Lower lobe of right lung (tissue), 2 donors: ENCODE data around the gene SYT17. TPM values are rescaled to one million over a fixed set of nuclear protein-coding genes. Genes with fewer than 3 reads are reported as not detected.

Experiments
- ATAC-seq, 2 donors: fragments of 200-7000 bp; cut with Tn5 transposase; one replicate each; pipeline ENCODE4 v1.9.1; 2020 to 2022; ENCODE audit warnings: mild to moderate bottlenecking in 2 of 2, moderate library complexity in 2 of 2
- DNase-seq: peaks from one replicate; pipeline ENCODE4 v3.0.0-alpha.2; 2020
- H3K27ac ChIP-seq: fragments of 200-600 bp; one replicate; pipeline ENCODE4 v1.8.0; 2022
- H3K27me3 ChIP-seq: fragments of 200-600 bp; one replicate; pipeline ENCODE4 v1.8.0; 2022; ENCODE audit warnings: low read depth
- H3K36me3 ChIP-seq: fragments of 200-600 bp; one replicate; pipeline ENCODE4 v1.8.0; 2022; ENCODE audit warnings: mild to moderate bottlenecking
- H3K4me1 ChIP-seq: fragments of 200-600 bp; one replicate; pipeline ENCODE4 v1.8.0; 2022
- H3K4me3 ChIP-seq: fragments of 200-600 bp; one replicate; pipeline ENCODE4 v1.8.0; 2022; ENCODE audit warnings: mild to moderate bottlenecking
- H3K9me3 ChIP-seq: fragments of 200-600 bp; one replicate; pipeline ENCODE4 v1.8.0; 2022
- CTCF ChIP-seq: fragments of 200-600 bp; IDR thresholded peaks from one replicate; pipeline ENCODE4 v1.8.0; 2022; ENCODE audit warnings: antibody characterized with exemption, mild to moderate bottlenecking
- intact Hi-C: fragments of 100-400 bp; cut with DNase I; formaldehyde crosslinking; loops from one replicate; pipeline ENCODE4 v1.11.0; 2022
- total RNA-seq: library from RNA; stranded (reverse); fragmentation: NEBNext Ultra II Directional; extraction: Animal tissue kit (Norgen Biotek cat#: 25700); gene quantifications from one replicate; pipeline ENCODE4 v1.2.1, GENCODE V29; 2021
- donor health status: DM: no; HTN: yes; CAD: no; lungs with severe emphysema.

The SYT17 gene
- total RNA-seq, 1 donor from 2014 or later: 11.8 TPM

- Histone ChIP-seq H3K36me3 (no peaks in the 10 kb centered on the region), H3K4me3 (no peak overlapping the region), H3K9me3 (no peaks in the 10 kb centered on the region), H3K4me1 (peaks cover 22% of the 10 kb centered on the region), H3K27ac (no peak overlapping the region), H3K27me3 (peaks cover 11% of the 10 kb centered on the region)
- DNase-seq (no peak), ATAC-seq (no peak)
- TF ChIP-seq CTCF: no peak
- intact Hi-C loops: loop anchor here (10.0 kb wide), 1 partner anchor 79 kb away; no protein-coding TSS in a partner anchor
Measured at GRCh38 chr16:19164285-19164684, 3.8 kb upstream of the SYT17 start.

GRCh38 chr16:19165101-19165500 is 2.9 kb upstream of the SYT17 start:
- peaks cover 11% of the 10 kb centered on the region for H3K27me3 ChIP-seq
- H3K27ac ChIP-seq: no peak overlapping the region
- no peak for DNase-seq
- H3K9me3 ChIP-seq: no peaks in the 10 kb centered on the region
- no peak overlapping the region for H3K4me3 ChIP-seq
- no peaks in the 10 kb centered on the region for H3K36me3 ChIP-seq
- H3K4me1 ChIP-seq: peaks cover 22% of the 10 kb centered on the region
- intact Hi-C loops: loop anchor here (10.0 kb wide), 1 partner anchor 80 kb away; no protein-coding TSS in a partner anchor
- no peak for TF ChIP-seq CTCF
- no peak for ATAC-seq

- ATAC-seq (peak; percentile 36 to 58), DNase-seq (peak; percentile 60)
Measured at GRCh38 chr16:19166500-19166899, 1.5 kb upstream of the SYT17 start.

GRCh38 chr16:19168371-19169081 is 486 bp downstream of the SYT17 start:
- Histone ChIP-seq H3K4me1 (peaks cover 22% of the 10 kb centered on the region), H3K36me3 (no peaks in the 10 kb centered on the region), H3K27ac (peak overlapping the region; percentile 76), H3K27me3 (peaks cover 11% of the 10 kb centered on the region), H3K4me3 (peak overlapping the region; percentile 77), H3K9me3 (no peaks in the 10 kb centered on the region)
- ATAC-seq: peak; percentile 74 to 79
- intact Hi-C loops: loop anchor here (10.0 kb wide), 1 partner anchor 84 kb away; no protein-coding TSS in a partner anchor
- peak; percentile 59 for DNase-seq
- no peak for TF ChIP-seq CTCF

More at GRCh38 chr16:19166500-19166899, 1.5 kb upstream of the SYT17 start:
- intact Hi-C loops: loop anchor here (10.0 kb wide), 1 partner anchor 82 kb away; no protein-coding TSS in a partner anchor
- Histone ChIP-seq H3K9me3 (no peaks in the 10 kb centered on the region), H3K27me3 (peaks cover 11% of the 10 kb centered on the region), H3K4me3 (no peak overlapping the region), H3K4me1 (peaks cover 22% of the 10 kb centered on the region), H3K36me3 (no peaks in the 10 kb centered on the region), H3K27ac (no peak overlapping the region)
- TF ChIP-seq CTCF: no peak

- no peak for TF ChIP-seq CTCF
- Histone ChIP-seq H3K4me1 (peaks cover 22% of the 10 kb centered on the region), H3K9me3 (no peaks in the 10 kb centered on the region), H3K36me3 (no peaks in the 10 kb centered on the region), H3K27ac (peak overlapping the region; percentile 76), H3K27me3 (peaks cover 11% of the 10 kb centered on the region), H3K4me3 (peak overlapping the region; percentile 77)
- DNase-seq (no peak), ATAC-seq (no peak)
- intact Hi-C loops: loop anchor here (10.0 kb wide), 1 partner anchor 84 kb away; no protein-coding TSS in a partner anchor
Measured at GRCh38 chr16:19169082-19169639, 1.1 kb downstream of the SYT17 start.
